Thyroid gland (tissue), 4 donors: Measurements from ENCODE around the gene DAPK1. TPM values are rescaled to one million over a fixed set of nuclear protein-coding genes. Genes with fewer than 3 reads are reported as not detected.

Source experiments
- DNase-seq, 2 donors: peaks; one replicate each; pipeline ENCODE4 v3.0.0-alpha.2; 2019
- H3K27ac ChIP-seq, 3 donors: fragments of 200-600 bp; sonication (generic); 1 replicate in 2 of 3; 2 replicates in 1 of 3; pipeline ENCODE4 v1.5.1; 2016 to 2019; ENCODE audit warnings: mild to moderate bottlenecking in 1 of 3, moderate library complexity in 1 of 3
- H3K27me3 ChIP-seq: fragments of 200-600 bp; sonication (generic); one replicate; pipeline ENCODE4 v1.5.1; 2019
- H3K36me3 ChIP-seq, 2 donors: fragments of 200-600 bp; sonication (generic); one replicate each; pipeline ENCODE4 v1.5.1; 2016 to 2019
- H3K4me1 ChIP-seq, 2 donors: fragments of 200-600 bp; sonication (generic); one replicate each; pipeline ENCODE4 v1.5.1; 2017 to 2019
- H3K4me3 ChIP-seq, 3 donors: fragments of 200-600 bp; sonication (generic); replicated peaks in 1 of 3; 1 replicate in 2 of 3; 2 replicates in 1 of 3; pipeline ENCODE4 v1.5.1; 2016; ENCODE audit warnings: mild to moderate bottlenecking in 1 of 3
- H3K9me3 ChIP-seq: fragments of 200-600 bp; sonication (generic); one replicate; pipeline ENCODE4 v1.5.1; 2017
- CTCF ChIP-seq, 6 experiments: fragments of 200-600 bp in 3 of 6; fragments of 450-650 bp in 3 of 6; sonication (generic) in 3 of 6; IDR thresholded peaks; one replicate each; pipeline ENCODE4 v1.5.1; 2016 to 2019; ENCODE audit warnings: antibody characterized with exemption in 6 of 6, mild to moderate bottlenecking in 2 of 6, inconsistent platforms in 1 of 6, moderate library complexity in 1 of 6
- POLR2A ChIP-seq, 2 donors: fragments of 450-650 bp; IDR thresholded peaks; one replicate each; pipeline ENCODE4 v1.6.1; 2017; ENCODE audit warnings: antibody characterized with exemption in 2 of 2, mild to moderate bottlenecking in 2 of 2, moderate library complexity in 1 of 2
- WGBS, 2 donors: methylation state at CpG; one replicate each; pipeline ENCODE4 v1.1.5; 2017; 5-methylcytosine and 5-hydroxymethylcytosine counted together
- intact Hi-C: fragments of 100-400 bp; cut with DNase I; formaldehyde crosslinking; loops from one replicate; pipeline ENCODE4 v1.15.1; 2023
- total RNA-seq, 4 donors: library from RNA; depleted of rRNA; stranded (reverse); fragments of >200 nt; gene quantifications; one replicate each; pipeline ENCODE4 v1.2.3, GENCODE V29; 2016

The DAPK1 gene
- total RNA-seq, 4 donors from 2014 or later: 32.0 to 76.2 (median 38.2) TPM

- H3K4me3 ChIP-seq: no peak overlapping the region
- no peaks in the 10 kb centered on the region for H3K36me3 ChIP-seq
- no peaks in the 10 kb centered on the region for H3K27me3 ChIP-seq
- DNase-seq: no peak
- peaks cover 5 to 8% of the 10 kb centered on the region in 2 donors for H3K4me1 ChIP-seq
- intact Hi-C loops: no loop called here
- no peaks in the 10 kb centered on the region for H3K9me3 ChIP-seq
- no peak overlapping the region for H3K27ac ChIP-seq
- no peak for TF ChIP-seq CTCF (IDR thresholded peaks at IDR 0.05)
- no peak for TF ChIP-seq POLR2A (IDR thresholded peaks at IDR 0.05)
- WGBS, 2 donors: 88 to 95% methylated on average over 6 of the region's 6 CpGs
These were observed 173.8 kb downstream of the DAPK1 start for GRCh38 chr9:87671478-87671877.

DNA sequence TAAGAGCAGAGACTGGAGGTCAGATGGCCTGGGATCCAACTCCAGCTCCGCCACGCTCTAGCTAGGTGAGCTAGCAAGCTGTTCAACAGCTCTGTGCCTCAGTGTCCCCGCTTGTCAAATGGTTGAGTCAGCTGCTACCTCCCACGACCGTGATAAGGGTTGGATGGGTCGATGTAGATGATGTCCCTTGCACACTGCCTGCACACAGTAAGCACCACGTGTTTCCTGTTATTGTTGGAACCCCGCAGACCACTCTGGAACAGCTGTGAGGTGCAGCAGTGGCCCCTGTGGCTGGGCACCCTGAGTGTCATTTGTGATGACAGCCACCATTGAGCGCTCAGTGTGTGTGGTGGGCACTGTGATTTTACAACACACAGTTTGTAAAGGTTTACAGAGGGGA is 174.3 kb downstream of the DAPK1 start:
- Histone ChIP-seq H3K9me3 (no peaks in the 10 kb centered on the region), H3K27me3 (no peaks in the 10 kb centered on the region), H3K27ac (no peak overlapping the region), H3K4me1 (peaks cover 9 to 12% of the 10 kb centered on the region in 2 donors), H3K36me3 (no peaks in the 10 kb centered on the region), H3K4me3 (no peak overlapping the region)
- TF ChIP-seq POLR2A (IDR thresholded peaks at IDR 0.05): no peak
- TF ChIP-seq CTCF (IDR thresholded peaks at IDR 0.05): no peak
- intact Hi-C loops: no loop called here
- no peak for DNase-seq
- WGBS, 2 donors: 65 to 85% methylated on average over 9 of the region's 9 CpGs

- no peak for TF ChIP-seq POLR2A (IDR thresholded peaks at IDR 0.05)
- intact Hi-C loops: no loop called here
- Histone ChIP-seq H3K27ac (no peak overlapping the region), H3K4me1 (peaks cover 11 to 19% of the 10 kb centered on the region in 2 donors), H3K4me3 (no peak overlapping the region), H3K9me3 (no peaks in the 10 kb centered on the region), H3K36me3 (no peaks in the 10 kb centered on the region), H3K27me3 (no peaks in the 10 kb centered on the region)
- WGBS, 2 donors: 89 to 98% methylated on average over 8 of the region's 8 CpGs
- no peak for DNase-seq
These were observed 174.9 kb downstream of the DAPK1 start for GRCh38 chr9:87672586-87672985.

DNA sequence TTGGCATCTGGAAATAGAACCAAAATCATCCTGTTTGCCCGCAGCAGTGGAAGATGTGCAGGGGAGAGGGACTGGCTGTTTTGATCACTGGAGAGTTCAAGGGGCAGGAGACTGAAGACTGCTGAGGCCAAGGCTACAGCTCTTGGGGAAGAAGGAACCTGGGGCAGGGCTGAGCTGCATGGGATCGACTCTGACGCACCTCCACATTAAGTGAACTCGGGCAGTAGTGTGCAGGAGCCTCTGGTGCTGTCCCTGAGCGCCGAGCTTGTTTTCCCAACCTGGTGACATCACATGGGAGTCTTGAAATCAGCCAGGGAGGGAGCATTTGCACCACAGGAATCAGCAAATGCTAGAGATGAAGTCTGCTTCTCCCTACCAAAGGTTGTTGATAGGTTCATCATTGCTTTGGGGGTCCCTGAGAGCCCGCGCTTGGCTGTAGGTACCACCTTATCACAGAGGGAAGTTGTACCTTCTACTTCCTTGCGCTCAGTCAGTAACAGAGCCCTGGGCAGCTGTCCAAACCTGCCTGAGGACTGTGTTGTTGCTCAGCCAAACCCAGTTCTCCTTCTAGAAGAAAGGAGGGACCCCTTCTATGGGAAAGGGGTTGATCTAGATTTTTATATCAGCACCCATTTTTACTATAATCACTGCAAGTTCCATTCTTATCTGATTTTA is 175.9 kb downstream of the DAPK1 start:
- intact Hi-C loops: no loop called here
- TF ChIP-seq POLR2A (IDR thresholded peaks at IDR 0.05) (no peak), CTCF (IDR thresholded peaks at IDR 0.05) (no peak)
- Histone ChIP-seq H3K27ac (no peak overlapping the region), H3K4me3 (no peak overlapping the region), H3K4me1 (peaks cover 11 to 20% of the 10 kb centered on the region in 2 donors), H3K9me3 (no peaks in the 10 kb centered on the region), H3K36me3 (no peaks in the 10 kb centered on the region), H3K27me3 (no peaks in the 10 kb centered on the region)
- 95 to 96% methylated on average over 9 of the region's 9 CpGs for WGBS, 2 donors
- no peak for DNase-seq

DNA sequence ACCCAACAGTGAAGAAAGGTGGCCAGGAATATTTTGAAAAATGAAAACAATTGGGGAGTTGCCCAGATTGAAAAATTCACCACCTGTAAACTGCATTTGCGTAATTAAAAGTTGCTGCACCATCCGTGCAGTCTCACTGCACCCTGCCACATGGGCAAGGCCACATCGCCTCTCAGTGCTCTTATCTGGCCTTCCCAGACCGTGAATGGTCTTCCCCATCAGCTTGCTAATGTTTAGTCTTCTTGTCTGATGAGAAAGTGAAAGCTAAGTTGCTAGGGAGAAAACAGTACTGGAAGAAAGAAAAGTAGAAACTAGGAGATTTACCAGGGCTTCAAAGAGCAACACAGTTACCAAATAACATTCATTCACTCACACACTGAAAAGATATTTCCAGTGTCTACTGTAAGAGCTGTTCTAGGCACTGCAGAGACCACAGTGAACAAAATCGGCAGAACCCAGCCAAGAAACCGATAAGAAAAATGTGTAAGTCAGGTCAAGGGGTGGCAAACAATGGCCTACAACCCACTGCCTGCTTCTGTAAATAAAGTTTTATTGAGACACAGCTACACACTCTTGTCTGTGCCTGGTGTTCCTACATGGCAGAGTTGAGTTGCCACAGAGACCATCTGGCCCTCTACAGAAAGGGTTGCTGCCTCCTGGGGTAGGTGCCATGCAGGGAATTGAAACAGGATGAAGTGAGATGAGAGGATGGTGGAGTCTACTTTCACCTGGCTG is 177.1 kb downstream of the DAPK1 start:
- Histone ChIP-seq H3K36me3 (no peaks in the 10 kb centered on the region), H3K27ac (no peak overlapping the region), H3K4me1 (peaks cover 11 to 20% of the 10 kb centered on the region in 2 donors), H3K4me3 (no peak overlapping the region), H3K27me3 (no peaks in the 10 kb centered on the region), H3K9me3 (no peaks in the 10 kb centered on the region)
- no peak for DNase-seq
- TF ChIP-seq POLR2A (IDR thresholded peaks at IDR 0.05) (no peak), CTCF (IDR thresholded peaks at IDR 0.05) (no peak)
- WGBS, 2 donors: 89 to 94% methylated on average over 6 of the region's 6 CpGs
- intact Hi-C loops: loop anchor here (5.0 kb wide), 1 partner anchor 138 kb away; no protein-coding TSS in a partner anchor
